Activated naive CD8-positive, alpha-beta T cell treated with anti-CD3 and anti-CD28 coated beads for 36 hours (primary cell): Measurements from ENCODE around the gene CLCN4. TPM values are rescaled to one million over a fixed set of nuclear protein-coding genes. Genes with fewer than 3 reads are reported as not detected.

Experiments used
- DNase-seq: peaks from one replicate; pipeline ENCODE4 v3.0.0; 2021
- H3K27ac Mint-ChIP-seq: one replicate; pipeline ENCODE4 v1.8.0; 2022; ENCODE audit warnings: mild to moderate bottlenecking, moderate library complexity, mixed read lengths
- H3K27me3 Mint-ChIP-seq: one replicate; pipeline ENCODE4 v1.8.0; 2022; ENCODE audit warnings: mild to moderate bottlenecking, mixed read lengths
- H3K36me3 Mint-ChIP-seq: one replicate; pipeline ENCODE4 v1.8.0; 2021; ENCODE audit warnings: mild to moderate bottlenecking, mixed read lengths
- H3K4me1 Mint-ChIP-seq: one replicate; pipeline ENCODE4 v1.8.0; 2021; ENCODE audit warnings: mixed read lengths
- H3K4me3 Mint-ChIP-seq: one replicate; pipeline ENCODE4 v1.8.0; 2022; ENCODE audit warnings: mild to moderate bottlenecking, moderate library complexity, mixed read lengths
- H3K9me3 Mint-ChIP-seq: one replicate; pipeline ENCODE4 v1.8.0; 2022; ENCODE audit warnings: mixed read lengths
- total RNA-seq, 2 experiments: library from RNA; stranded (reverse); gene quantifications; one replicate each; pipeline ENCODE4 v1.2.3, GENCODE V29; 2021

Gene CLCN4
- total RNA-seq, 2 experiments from 2014 or later, result 0.04 to 0.38 TPM

DNA sequence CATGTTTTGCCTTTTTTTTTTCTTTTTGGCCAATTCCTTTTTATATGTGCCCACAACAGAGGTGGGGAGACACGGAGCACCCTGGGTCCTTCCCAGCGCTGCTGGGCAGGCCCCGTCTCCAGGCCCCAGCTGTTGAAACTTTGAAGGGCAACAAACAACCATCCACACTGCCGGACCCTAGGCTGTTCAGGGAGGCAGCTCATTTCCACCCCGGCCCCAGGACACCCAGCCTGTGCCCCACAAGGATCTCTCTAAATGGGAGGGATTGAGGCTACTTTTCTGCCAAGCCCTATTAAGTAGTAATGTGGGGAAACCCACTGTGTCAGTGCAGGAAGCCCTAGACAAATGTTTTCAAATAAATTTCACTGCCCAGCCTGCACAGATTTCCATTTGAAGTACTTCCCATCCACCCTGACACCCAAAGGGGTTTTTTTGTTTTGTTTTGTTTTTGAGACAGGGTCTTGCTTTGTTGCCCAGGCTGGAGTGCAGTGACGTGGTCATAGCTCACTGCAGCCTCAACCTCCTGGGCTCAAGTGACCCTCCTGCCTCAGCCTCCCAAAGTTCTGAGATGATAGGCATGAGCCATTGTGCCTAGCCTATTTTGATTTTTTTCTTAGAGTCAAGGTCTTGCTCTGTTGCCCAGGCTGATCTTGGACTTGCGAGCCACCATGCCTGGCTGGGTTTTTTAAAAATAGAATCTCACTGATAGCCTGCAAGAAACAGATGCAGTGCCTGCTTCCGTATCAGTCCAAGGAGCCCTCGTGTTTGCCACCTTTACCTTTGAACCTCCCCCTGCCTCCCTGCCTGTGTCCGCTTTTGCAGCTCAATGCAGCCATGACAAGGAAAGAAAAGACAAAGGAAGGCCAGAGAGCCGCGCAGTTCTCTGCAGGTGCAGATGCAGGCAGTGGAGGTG, 13.4 kb upstream of the CLCN4 start:
- peak overlapping the region; percentile 16 for H3K27ac Mint-ChIP-seq
- H3K9me3 Mint-ChIP-seq, result no peaks in the 10 kb centered on the region
- no peak overlapping the region for H3K4me3 Mint-ChIP-seq
- no peaks in the 10 kb centered on the region for H3K27me3 Mint-ChIP-seq
- DNase-seq, result no peak
- H3K4me1 Mint-ChIP-seq, result no peaks in the 10 kb centered on the region
- H3K36me3 Mint-ChIP-seq, result peaks cover 5% of the 10 kb centered on the region

DNA sequence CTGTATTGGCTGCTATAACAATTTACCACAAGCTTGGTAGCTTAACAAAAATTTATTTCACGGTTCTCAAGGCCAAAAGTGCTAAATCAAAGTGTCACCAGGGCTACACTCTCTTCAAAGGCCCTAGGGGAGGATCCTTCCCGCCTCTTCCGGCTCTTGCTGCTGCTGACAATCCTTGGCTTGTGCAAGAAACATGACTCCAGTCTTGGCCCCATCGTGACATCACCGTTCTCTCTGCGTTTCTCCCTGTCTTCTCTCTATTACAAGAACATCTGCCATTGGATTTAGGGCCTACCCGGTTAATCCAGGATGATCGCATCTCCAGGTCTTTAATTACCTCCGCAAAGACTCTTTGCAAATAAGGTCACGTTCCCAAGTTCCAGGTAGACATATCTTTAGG, 10.4 kb upstream of the CLCN4 start:
- Mint-ChIP-seq H3K27ac (no peak overlapping the region), H3K27me3 (no peaks in the 10 kb centered on the region), H3K36me3 (peaks cover 5% of the 10 kb centered on the region)

DNA sequence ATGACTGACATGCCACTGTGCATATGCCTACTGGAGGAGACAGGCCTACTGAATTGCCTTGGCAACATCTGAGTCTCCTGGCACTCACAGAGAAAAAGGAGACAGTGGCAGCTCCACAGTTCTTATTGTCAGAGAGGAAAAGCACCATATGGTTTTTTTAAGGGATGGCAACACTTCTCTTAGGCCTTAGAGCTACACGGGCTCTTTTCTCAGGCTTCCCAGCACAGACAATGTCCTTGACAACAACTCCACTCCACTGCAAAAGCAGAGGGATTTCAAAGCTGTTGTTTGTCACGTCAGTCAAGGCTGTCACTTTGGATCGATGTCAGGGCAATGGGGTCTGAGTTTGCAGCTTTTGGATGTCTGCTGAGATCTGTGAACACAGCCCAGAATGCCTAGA, 4.7 kb upstream of the CLCN4 start:
- Mint-ChIP-seq H3K36me3 (no peaks in the 10 kb centered on the region), H3K4me3 (no peak overlapping the region), H3K9me3 (no peaks in the 10 kb centered on the region), H3K27ac (no peak overlapping the region), H3K27me3 (peaks cover 12% of the 10 kb centered on the region), H3K4me1 (peaks cover 1% of the 10 kb centered on the region)
- no peak for DNase-seq

More for the DNA sequence above, 10.4 kb upstream of the CLCN4 start:
- no peaks in the 10 kb centered on the region for H3K4me1 Mint-ChIP-seq
- no peak for DNase-seq
- no peaks in the 10 kb centered on the region for H3K9me3 Mint-ChIP-seq
- no peak overlapping the region for H3K4me3 Mint-ChIP-seq

DNA sequence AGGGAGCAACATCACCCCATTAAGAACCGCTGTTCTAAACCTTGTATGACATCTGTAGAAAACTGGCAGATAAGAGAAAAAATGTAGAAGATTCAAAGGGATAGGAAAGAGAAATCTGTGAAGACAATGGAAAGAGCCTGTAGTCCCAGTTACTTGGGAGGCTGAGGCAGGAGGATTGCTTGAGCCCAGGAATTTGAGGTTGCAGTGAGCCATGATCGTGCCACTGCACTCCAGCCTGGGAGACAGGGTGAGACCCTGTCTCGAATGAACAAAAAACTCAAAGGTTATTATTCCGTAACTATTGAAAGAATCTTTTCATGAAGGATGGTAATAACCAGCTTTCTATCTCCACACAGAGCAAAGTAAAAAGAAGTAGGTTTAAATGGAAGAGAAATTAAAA, 1.6 kb upstream of the CLCN4 start:
- no peaks in the 10 kb centered on the region for H3K9me3 Mint-ChIP-seq
- no peaks in the 10 kb centered on the region for H3K36me3 Mint-ChIP-seq
- no peak overlapping the region for H3K27ac Mint-ChIP-seq
- H3K4me1 Mint-ChIP-seq, result peaks cover 8% of the 10 kb centered on the region
- peaks cover 38% of the 10 kb centered on the region for H3K27me3 Mint-ChIP-seq
- no peak overlapping the region for H3K4me3 Mint-ChIP-seq
- DNase-seq, result no peak

DNA sequence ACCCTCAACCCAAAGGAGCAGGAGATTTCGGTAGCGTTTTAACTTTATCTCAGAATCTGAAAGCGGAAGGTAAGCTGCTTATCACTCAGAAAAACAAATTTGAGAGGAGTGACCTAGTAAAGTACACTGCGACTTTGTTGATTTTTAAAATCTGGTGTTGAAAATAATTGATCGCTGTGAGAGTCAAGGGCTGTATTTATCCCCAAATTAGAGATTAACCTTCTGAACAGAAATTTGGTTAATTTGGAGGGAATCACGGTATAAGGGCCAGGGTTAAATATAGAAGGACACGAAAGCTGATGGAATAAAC, 212 bp downstream of the CLCN4 start:
- no peak for DNase-seq
- Mint-ChIP-seq H3K4me3 (peak overlapping the region; percentile 57), H3K36me3 (no peaks in the 10 kb centered on the region), H3K9me3 (no peaks in the 10 kb centered on the region), H3K4me1 (peaks cover 10% of the 10 kb centered on the region), H3K27ac (no peak overlapping the region), H3K27me3 (peaks cover 49% of the 10 kb centered on the region)

DNA sequence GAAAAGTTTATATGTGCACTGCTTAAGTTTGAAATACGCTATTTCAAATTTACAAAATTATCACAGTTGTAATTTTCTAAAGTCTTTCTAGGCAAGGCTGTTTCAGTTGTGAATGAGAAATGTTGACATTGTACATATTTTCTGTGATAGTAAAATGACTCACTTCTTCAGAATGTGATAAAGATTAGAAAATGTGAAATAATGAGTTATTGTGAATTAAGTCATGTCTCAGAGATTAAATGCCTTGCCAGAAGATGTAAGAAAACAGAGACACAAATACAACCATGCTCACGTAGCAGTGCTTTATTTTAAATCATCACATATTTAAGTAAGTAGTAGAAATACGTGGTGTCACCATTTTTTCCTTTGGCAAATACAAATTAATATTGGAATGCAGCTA, 768 bp downstream of the CLCN4 start:
- peaks cover 54% of the 10 kb centered on the region for H3K27me3 Mint-ChIP-seq
- H3K4me3 Mint-ChIP-seq, result no peak overlapping the region
- no peak for DNase-seq
- H3K9me3 Mint-ChIP-seq, result no peaks in the 10 kb centered on the region
- H3K36me3 Mint-ChIP-seq, result no peaks in the 10 kb centered on the region
- H3K27ac Mint-ChIP-seq, result no peak overlapping the region
- peaks cover 10% of the 10 kb centered on the region for H3K4me1 Mint-ChIP-seq

DNA sequence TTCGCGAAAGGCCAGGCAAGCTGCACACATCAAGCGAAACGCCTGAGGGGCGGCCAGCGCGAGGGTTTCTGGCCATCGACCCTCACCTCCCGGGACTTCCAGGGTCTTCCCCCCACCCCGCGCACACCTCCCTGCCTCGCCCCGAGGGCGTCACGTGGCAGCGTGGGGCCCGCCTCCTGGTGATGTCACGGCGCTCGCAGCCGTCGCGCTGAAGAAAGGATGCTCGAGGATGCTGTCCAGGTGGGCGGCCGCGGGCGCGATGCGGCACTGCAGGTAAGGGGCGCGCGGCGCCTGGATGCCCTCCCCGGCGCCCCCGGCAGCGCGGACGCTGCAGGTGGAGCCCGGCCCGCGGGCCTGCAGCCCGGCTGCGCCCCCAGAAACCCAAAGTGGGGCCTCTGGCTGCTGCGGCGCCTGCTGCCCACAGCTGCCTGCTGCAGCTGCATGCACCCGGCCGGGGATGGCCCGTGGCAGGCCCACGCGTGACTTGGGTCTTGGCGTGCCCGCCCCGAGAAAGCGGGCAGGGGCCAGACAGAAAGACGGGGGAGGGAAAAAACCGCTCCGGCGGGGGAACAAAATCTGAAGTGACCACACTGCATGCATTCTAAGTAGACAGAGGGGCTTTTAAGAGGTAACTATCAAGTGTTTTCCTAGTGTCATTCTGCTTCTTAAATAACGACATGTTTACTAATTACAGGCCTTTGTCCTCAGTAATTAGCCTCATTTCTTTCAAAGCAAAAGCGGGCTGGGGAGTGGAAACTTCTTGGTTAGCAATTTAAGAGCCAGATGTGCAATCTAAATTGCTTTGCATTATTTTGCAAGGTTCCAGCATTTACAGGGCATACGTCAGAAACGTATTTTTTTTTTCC, 1.7 kb downstream of the CLCN4 start:
- H3K27me3 Mint-ChIP-seq, result peaks cover 56% of the 10 kb centered on the region
- no peak overlapping the region for H3K4me3 Mint-ChIP-seq
- H3K27ac Mint-ChIP-seq, result no peak overlapping the region
- no peaks in the 10 kb centered on the region for H3K36me3 Mint-ChIP-seq
- H3K4me1 Mint-ChIP-seq, result peaks cover 10% of the 10 kb centered on the region
- H3K9me3 Mint-ChIP-seq, result no peaks in the 10 kb centered on the region
- peak; percentile 29 for DNase-seq

DNA sequence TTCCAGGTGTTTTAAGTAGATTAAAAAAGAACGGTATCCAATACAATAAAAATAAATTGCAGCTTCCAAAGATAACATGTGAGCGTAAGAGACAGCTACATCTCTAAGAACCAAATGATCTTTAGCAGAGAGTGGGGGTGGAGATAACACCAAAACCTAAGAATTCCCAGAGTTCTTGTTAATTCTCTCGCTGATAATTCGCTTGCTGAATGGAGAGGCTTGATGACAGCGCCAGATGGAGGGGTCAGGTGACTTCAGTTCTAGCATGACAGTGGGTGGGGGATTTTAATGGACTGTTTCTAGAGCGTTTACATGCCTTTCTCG, 2.3 kb downstream of the CLCN4 start:
- Mint-ChIP-seq H3K36me3 (no peaks in the 10 kb centered on the region), H3K9me3 (no peaks in the 10 kb centered on the region), H3K4me1 (peaks cover 10% of the 10 kb centered on the region), H3K27ac (no peak overlapping the region), H3K27me3 (peaks cover 60% of the 10 kb centered on the region), H3K4me3 (no peak overlapping the region)
- DNase-seq, result no peak

DNA sequence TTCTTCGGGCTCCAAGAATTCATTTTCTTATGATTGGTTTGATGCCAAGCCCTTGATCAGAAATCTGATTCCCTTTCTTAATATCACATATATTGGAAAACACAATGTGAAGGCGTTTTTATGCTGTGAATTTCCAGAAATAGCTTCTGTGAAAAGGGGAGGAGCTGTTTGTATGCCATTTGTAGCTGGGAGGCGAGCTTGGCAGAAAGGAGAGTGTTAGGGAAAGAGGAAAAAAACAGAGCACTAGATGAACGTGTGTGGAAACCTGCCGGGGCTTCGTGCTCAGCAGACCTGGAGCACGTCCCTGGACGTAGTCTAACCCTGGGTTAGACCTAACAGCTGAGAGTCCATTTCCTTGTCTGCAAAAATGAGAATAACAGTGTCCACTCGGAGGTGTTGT, 3.4 kb downstream of the CLCN4 start:
- no peak for DNase-seq
- Mint-ChIP-seq H3K4me3 (no peak overlapping the region), H3K9me3 (no peaks in the 10 kb centered on the region), H3K27ac (no peak overlapping the region), H3K27me3 (peaks cover 60% of the 10 kb centered on the region), H3K36me3 (no peaks in the 10 kb centered on the region), H3K4me1 (peaks cover 10% of the 10 kb centered on the region)

DNA sequence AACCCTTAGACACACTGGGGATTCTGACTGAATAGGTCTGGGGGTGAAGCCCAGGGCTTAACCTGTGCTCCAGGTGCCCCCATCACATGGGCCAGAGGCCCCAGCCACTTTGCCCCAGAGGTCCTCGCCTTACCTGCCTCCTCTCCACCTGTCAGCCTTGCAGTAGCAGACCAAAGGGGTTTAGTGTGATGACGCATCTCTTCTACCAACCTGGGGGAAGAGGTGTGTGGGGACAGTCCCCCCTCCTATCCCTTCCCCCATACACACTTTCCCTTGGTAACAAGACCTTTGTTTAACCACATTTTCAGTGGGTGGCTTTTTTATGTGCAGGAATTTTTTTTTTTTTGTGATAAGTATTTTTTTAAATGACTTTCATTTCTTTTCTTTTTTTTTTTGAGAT, 6.3 kb downstream of the CLCN4 start:
- Mint-ChIP-seq H3K4me3 (no peak overlapping the region), H3K36me3 (no peaks in the 10 kb centered on the region), H3K9me3 (no peaks in the 10 kb centered on the region), H3K27ac (no peak overlapping the region), H3K27me3 (peaks cover 47% of the 10 kb centered on the region), H3K4me1 (peaks cover 18% of the 10 kb centered on the region)
- no peak for DNase-seq

DNA sequence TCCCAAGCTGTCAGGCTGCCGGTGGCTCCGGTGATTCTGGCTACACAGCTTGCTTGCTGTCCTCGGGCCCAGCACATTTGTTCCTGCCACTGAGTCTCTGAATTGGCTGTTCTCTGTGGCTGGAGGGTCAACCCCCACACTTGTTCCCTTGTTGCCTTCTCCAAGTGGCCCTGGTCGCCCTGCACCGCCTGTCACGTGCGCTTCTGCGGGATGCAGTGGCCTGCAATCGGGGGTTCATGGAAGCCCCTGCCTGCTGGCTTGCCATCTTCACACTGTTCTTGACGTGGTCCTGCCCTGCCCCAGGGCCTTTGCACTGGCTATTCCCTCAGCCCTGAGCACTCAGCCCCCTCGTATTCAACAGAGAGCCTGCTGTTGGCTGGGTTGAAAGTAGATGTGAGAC, 8.1 kb downstream of the CLCN4 start:
- peaks cover 32% of the 10 kb centered on the region for H3K27me3 Mint-ChIP-seq
- H3K4me3 Mint-ChIP-seq, result no peak overlapping the region
- no peaks in the 10 kb centered on the region for H3K9me3 Mint-ChIP-seq
- H3K36me3 Mint-ChIP-seq, result no peaks in the 10 kb centered on the region
- no peak overlapping the region for H3K27ac Mint-ChIP-seq
- no peak for DNase-seq
- peaks cover 13% of the 10 kb centered on the region for H3K4me1 Mint-ChIP-seq

DNA sequence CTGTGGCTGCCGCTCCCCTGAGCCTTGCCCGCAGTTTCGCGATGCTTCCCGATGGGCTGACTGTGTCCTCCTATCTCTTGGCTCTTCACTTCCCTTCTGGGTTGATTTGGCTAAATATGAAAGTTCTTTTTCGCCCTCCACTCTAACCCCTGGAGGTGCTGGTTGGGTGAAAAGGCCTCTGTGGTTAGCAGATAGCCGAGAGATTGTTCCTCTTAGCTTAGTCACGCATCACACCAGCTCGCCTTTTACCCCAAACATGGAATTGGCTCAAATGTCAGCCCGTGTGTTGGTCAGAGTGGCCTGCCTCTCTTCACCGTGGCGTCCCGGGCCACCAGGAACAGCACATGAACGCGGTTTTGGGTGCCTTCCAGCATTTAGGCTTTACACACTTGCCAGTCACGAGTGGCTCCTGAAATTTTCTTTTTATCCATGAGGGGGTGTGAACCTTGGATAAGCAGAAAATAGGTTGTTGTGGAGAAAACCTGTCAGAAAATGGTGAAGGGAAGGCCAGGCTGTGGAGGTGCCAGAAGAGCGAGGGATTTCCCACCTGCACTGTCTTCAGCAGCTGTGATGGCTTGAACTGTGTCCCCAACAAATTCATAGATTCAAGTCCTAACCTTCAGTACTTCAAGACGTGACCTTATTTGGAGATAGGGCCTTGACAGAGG, 8.9 kb downstream of the CLCN4 start:
- Mint-ChIP-seq H3K36me3 (no peaks in the 10 kb centered on the region), H3K9me3 (no peaks in the 10 kb centered on the region), H3K27ac (no peak overlapping the region), H3K27me3 (peaks cover 24% of the 10 kb centered on the region), H3K4me1 (peaks cover 11% of the 10 kb centered on the region), H3K4me3 (no peak overlapping the region)
- no peak for DNase-seq

DNA sequence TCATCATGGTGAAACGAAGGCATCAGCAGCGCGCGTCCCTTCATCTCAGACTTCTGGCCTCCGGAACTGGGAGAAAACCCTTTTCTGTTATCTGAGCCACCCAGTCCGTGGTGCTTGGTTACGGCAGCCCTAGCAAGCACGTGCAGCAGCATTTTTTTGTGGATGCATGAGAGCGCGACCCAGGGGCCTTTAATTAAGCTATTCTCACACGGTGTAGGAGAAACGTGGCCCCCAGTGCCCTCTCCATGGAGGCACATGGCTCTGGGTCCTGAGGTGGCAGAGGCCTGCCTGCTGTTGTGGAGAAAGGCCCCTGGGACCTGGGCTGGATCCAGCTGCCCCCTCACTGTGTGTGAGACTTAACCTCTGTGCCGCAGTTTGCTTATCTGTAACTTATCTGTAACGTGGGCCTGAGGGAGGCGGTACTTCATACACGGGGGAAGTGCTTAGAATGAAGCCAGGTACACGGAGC, 9.5 kb downstream of the CLCN4 start:
- Mint-ChIP-seq H3K27me3 (peaks cover 18% of the 10 kb centered on the region), H3K9me3 (no peaks in the 10 kb centered on the region)
- DNase-seq, result no peak

DNA sequence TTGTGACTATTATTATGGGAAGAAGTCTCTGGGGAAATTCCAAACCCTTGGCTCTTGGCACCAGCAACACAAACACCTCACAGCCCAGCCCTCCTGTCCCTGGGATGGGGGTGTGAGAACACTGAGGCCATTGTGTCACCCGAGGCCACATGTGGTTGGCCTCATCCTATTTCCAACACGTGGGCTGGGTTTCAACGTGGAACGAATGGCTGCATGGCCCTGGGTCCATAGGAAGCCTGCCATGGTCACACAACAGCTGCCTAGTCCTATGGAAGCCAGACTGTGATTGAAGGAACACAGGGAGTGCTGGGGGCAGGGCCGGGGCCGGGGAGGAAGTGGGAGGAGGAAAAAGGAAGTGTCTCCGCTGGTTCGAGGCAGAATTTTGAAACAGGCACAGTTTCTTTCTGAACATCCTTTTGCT, 10.0 kb downstream of the CLCN4 start:
- Mint-ChIP-seq H3K27ac (peak overlapping the region; percentile 38), H3K27me3 (peaks cover 18% of the 10 kb centered on the region), H3K4me3 (no peak overlapping the region), H3K9me3 (no peaks in the 10 kb centered on the region), H3K4me1 (peaks cover 11% of the 10 kb centered on the region), H3K36me3 (no peaks in the 10 kb centered on the region)
- DNase-seq, result peak; percentile 35

More for the DNA sequence above, 9.5 kb downstream of the CLCN4 start:
- Mint-ChIP-seq H3K36me3 (no peaks in the 10 kb centered on the region), H3K27ac (peak overlapping the region; percentile 38), H3K4me1 (peaks cover 11% of the 10 kb centered on the region), H3K4me3 (no peak overlapping the region)

DNA sequence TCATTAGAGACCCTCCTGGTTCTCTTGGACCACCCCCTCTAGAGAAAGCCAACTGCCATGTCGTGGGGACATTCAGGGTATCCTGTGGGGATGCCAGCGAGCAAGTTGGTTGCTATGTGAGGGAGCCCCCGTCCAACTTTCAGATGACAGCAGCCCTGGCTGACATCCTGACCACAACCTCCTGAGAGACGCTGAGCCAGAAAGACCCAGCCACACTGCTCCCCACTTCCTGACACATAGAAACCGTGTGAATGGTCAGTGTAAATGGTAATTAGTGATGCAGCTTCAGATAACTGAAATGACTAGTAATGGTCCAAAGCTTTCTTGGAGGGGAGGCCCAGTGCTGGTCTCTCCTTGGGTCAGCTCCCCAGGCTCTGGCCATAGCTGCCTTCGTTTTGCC, 10.8 kb downstream of the CLCN4 start:
- H3K27me3 Mint-ChIP-seq, result peaks cover 12% of the 10 kb centered on the region
- H3K4me1 Mint-ChIP-seq, result peaks cover 11% of the 10 kb centered on the region
- no peaks in the 10 kb centered on the region for H3K9me3 Mint-ChIP-seq
- H3K4me3 Mint-ChIP-seq, result no peak overlapping the region
- DNase-seq, result no peak
- H3K36me3 Mint-ChIP-seq, result no peaks in the 10 kb centered on the region
- no peak overlapping the region for H3K27ac Mint-ChIP-seq
